Smooth muscle cell (in vitro differentiated cells): ENCODE measurements around the gene SLC12A1. TPM values are rescaled to one million over a fixed set of nuclear protein-coding genes. Genes with fewer than 3 reads are reported as not detected.

ENCODE experiments used
- DNase-seq: peaks from one replicate; lab custom pipeline; 2025; ENCODE audit not compliant: unreplicated experiment; lab: John Stamatoyannopoulos, UW
- H2AFZ ChIP-seq: fragments of 200-600 bp; sonication (generic); 2 replicates; pipeline ENCODE4 v1.6.0; 2016; ENCODE audit warnings: antibody characterized with exemption, low read depth, mild to moderate bottlenecking
- H3F3A ChIP-seq: fragments of 200-600 bp; sonication (generic); 2 replicates; pipeline ENCODE4 v1.6.0; 2017; ENCODE audit warnings: antibody characterized with exemption, low read depth
- H3K27ac ChIP-seq: fragments of 200-600 bp; sonication (generic); 2 replicates; pipeline ENCODE4 v1.5.1; 2016; ENCODE audit warnings: low read depth, mild to moderate bottlenecking
- H3K27me3 ChIP-seq: fragments of 200-600 bp; sonication (generic); 2 replicates; pipeline ENCODE4 v1.6.1; 2016; ENCODE audit warnings: low read depth, mild to moderate bottlenecking
- H3K36me3 ChIP-seq: fragments of 200-600 bp; sonication (generic); 2 replicates; pipeline ENCODE4 v1.5.1; 2016; ENCODE audit warnings: low read depth
- H3K4me1 ChIP-seq: fragments of 200-600 bp; sonication (generic); 2 replicates; pipeline ENCODE4 v1.5.1; 2016; ENCODE audit warnings: low read depth
- H3K4me2 ChIP-seq: fragments of 200-600 bp; sonication (generic); 2 replicates; pipeline ENCODE4 v1.6.0; 2016; ENCODE audit warnings: mild to moderate bottlenecking
- H3K4me3 ChIP-seq: fragments of 200-600 bp; sonication (generic); 2 replicates; pipeline ENCODE4 v1.5.1; 2016; ENCODE audit warnings: mild to moderate bottlenecking
- H3K79me2 ChIP-seq: fragments of 200-600 bp; sonication (generic); 2 replicates; pipeline ENCODE4 v1.6.0; 2016; ENCODE audit warnings: low read depth, mild to moderate bottlenecking
- H3K9ac ChIP-seq: fragments of 200-600 bp; sonication (generic); 2 replicates; pipeline ENCODE4 v1.6.0; 2016; ENCODE audit warnings: low read depth
- H3K9me3 ChIP-seq: fragments of 200-600 bp; sonication (generic); replicated peaks from 2 replicates; pipeline ENCODE4 v1.5.1; 2016; ENCODE audit warnings: low read depth
- H4K20me1 ChIP-seq: fragments of 200-600 bp; sonication (generic); 2 replicates; pipeline ENCODE4 v1.6.0; 2016; ENCODE audit warnings: low read depth
- CTCF ChIP-seq: fragments of 200-600 bp; sonication (generic); IDR thresholded peaks from 2 replicates; pipeline ENCODE4 v1.5.1; 2017; ENCODE audit warnings: borderline replicate concordance, mild to moderate bottlenecking, antibody characterized with exemption; ENCODE audit not compliant: insufficient read depth, poor library complexity, severe bottlenecking
- WGBS: methylation state at CpG from one replicate; pipeline ENCODE4 v1.1.7; 2016; ENCODE audit warnings: low lambda C conversion rate; 5-methylcytosine and 5-hydroxymethylcytosine counted together
- polyA plus RNA-seq: library from polyadenylated mRNA; unstranded; fragments of >200 nt; fragmentation: Nextera tagmentation; extraction: Ambion mirVana; gene quantifications from 2 replicates; pipeline ENCODE4 v1.2.1, GENCODE V29; 2016
- total RNA-seq: library from RNA; depleted of rRNA; stranded (reverse); fragments of >200 nt; gene quantifications from 2 replicates; pipeline ENCODE4 v1.2.3, GENCODE V29; 2014

SLC12A1 gene
- total and polyA plus RNA-seq, 2 experiments from 2014 or later, result not detected

GRCh38 chr15:48279608-48280007 is 73.5 kb downstream of the SLC12A1 start:
- H3K27ac ChIP-seq, result no peak overlapping the region
- H3F3A ChIP-seq, result no peaks in the 10 kb centered on the region
- WGBS, result 68% methylated on average over 1 of the region's 1 CpG
- no peak overlapping the region for H3K4me2 ChIP-seq
- H3K4me3 ChIP-seq, result no peak overlapping the region
- H3K9ac ChIP-seq, result no peak overlapping the region
- peaks cover 24% of the 10 kb centered on the region for H3K4me1 ChIP-seq
- H4K20me1 ChIP-seq, result no peaks in the 10 kb centered on the region
- no peak for DNase-seq
- H3K9me3 ChIP-seq, result no peaks in the 10 kb centered on the region
- H2AFZ ChIP-seq, result no peak overlapping the region
- no peaks in the 10 kb centered on the region for H3K36me3 ChIP-seq
- no peak for TF ChIP-seq CTCF
- H3K27me3 ChIP-seq, result no peaks in the 10 kb centered on the region
- no peaks in the 10 kb centered on the region for H3K79me2 ChIP-seq

- H3K27ac ChIP-seq, result no peak overlapping the region
- H3K4me2 ChIP-seq, result no peak overlapping the region
- H2AFZ ChIP-seq, result no peak overlapping the region
- no peaks in the 10 kb centered on the region for H3K36me3 ChIP-seq
- no peak overlapping the region for H3K4me3 ChIP-seq
- DNase-seq, result no peak
- H3K79me2 ChIP-seq, result no peaks in the 10 kb centered on the region
- H3K4me1 ChIP-seq, result peaks cover 29% of the 10 kb centered on the region
- TF ChIP-seq CTCF, result no peak
- no peaks in the 10 kb centered on the region for H3F3A ChIP-seq
- no peaks in the 10 kb centered on the region for H3K9me3 ChIP-seq
- H3K27me3 ChIP-seq, result no peaks in the 10 kb centered on the region
- H4K20me1 ChIP-seq, result no peaks in the 10 kb centered on the region
- no peak overlapping the region for H3K9ac ChIP-seq
- WGBS, result 81% methylated on average over 4 of the region's 4 CpGs
Observed at GRCh38 chr15:48281674-48282073, 75.6 kb downstream of the SLC12A1 start.

GRCh38 chr15:48282216-48282615 is 76.1 kb downstream of the SLC12A1 start:
- Histone ChIP-seq H3K9me3 (no peaks in the 10 kb centered on the region), H3K4me3 (no peak overlapping the region), H4K20me1 (no peaks in the 10 kb centered on the region), H3K9ac (no peak overlapping the region), H3F3A (no peaks in the 10 kb centered on the region), H2AFZ (no peak overlapping the region), H3K36me3 (no peaks in the 10 kb centered on the region), H3K27me3 (no peaks in the 10 kb centered on the region), H3K4me2 (no peak overlapping the region), H3K27ac (no peak overlapping the region), H3K79me2 (no peaks in the 10 kb centered on the region), H3K4me1 (peaks cover 29% of the 10 kb centered on the region)
- WGBS, result 98% methylated on average over 4 of the region's 4 CpGs
- DNase-seq, result no peak
- no peak for TF ChIP-seq CTCF

GRCh38 chr15:48283396-48284145 is 77.5 kb downstream of the SLC12A1 start:
- H3K4me1 ChIP-seq, result peaks cover 29% of the 10 kb centered on the region
- DNase-seq, result no peak
- TF ChIP-seq CTCF, result no peak
- H3K27ac ChIP-seq, result no peak overlapping the region
- H2AFZ ChIP-seq, result no peak overlapping the region
- H3K4me3 ChIP-seq, result no peak overlapping the region
- 68% methylated on average over 6 of the region's 6 CpGs for WGBS
- no peaks in the 10 kb centered on the region for H3K79me2 ChIP-seq
- H4K20me1 ChIP-seq, result no peaks in the 10 kb centered on the region
- no peaks in the 10 kb centered on the region for H3K36me3 ChIP-seq
- no peaks in the 10 kb centered on the region for H3F3A ChIP-seq
- no peaks in the 10 kb centered on the region for H3K27me3 ChIP-seq
- no peaks in the 10 kb centered on the region for H3K9me3 ChIP-seq
- H3K9ac ChIP-seq, result no peak overlapping the region
- H3K4me2 ChIP-seq, result no peak overlapping the region
